ENCODE results near the gene PARD3B. TPM values are rescaled to one million over a fixed set of nuclear protein-coding genes. Genes with fewer than 3 reads are reported as not detected.

Gene PARD3B
- total and polyA plus RNA-seq, 2 experiments from 2014 or later, result 3.5 to 4.4 TPM

GRCh38 chr2:204533629-204534370 is 11.5 kb upstream of the PARD3B start:
- no peaks in the 10 kb centered on the region for H3K79me2 ChIP-seq (replicated peaks; ENCODE audit: insufficient read depth)
- H3K27me3 Mint-ChIP-seq (ENCODE audit: insufficient read depth, low read depth, poor library complexity), result no peaks in the 10 kb centered on the region
- ATAC-seq, result no peak
- peaks cover 5% of the 10 kb centered on the region; the same call in 1 of the 3 replicates for H3K4me1 Mint-ChIP-seq
- DNase-seq (ENCODE audit: low spot score), result no peak
- no peaks in the 10 kb centered on the region; the same call in 1 of the 2 replicates for H3K9me2 ChIP-seq (ENCODE audit: insufficient read depth)
- H2AFZ ChIP-seq, result no peak overlapping the region
- H3K27ac ChIP-seq (ENCODE audit: low read depth), result no peak overlapping the region
- H4K20me1 ChIP-seq (replicated peaks; ENCODE audit: insufficient read depth), result no peaks in the 10 kb centered on the region
- no peak overlapping the region for H3K4me3 Mint-ChIP-seq
- H3K27me3 ChIP-seq (ENCODE audit: insufficient read depth), result no peaks in the 10 kb centered on the region
- H3K4me1 ChIP-seq (ENCODE audit: insufficient read depth), result peaks cover 9% of the 10 kb centered on the region
- no peak for TF ChIP-seq CREB1 (CRISPR knock-in tag; IDR thresholded peaks at IDR 0.05; ENCODE audit: low read depth)
- TF ChIP-seq, protein P1, sequence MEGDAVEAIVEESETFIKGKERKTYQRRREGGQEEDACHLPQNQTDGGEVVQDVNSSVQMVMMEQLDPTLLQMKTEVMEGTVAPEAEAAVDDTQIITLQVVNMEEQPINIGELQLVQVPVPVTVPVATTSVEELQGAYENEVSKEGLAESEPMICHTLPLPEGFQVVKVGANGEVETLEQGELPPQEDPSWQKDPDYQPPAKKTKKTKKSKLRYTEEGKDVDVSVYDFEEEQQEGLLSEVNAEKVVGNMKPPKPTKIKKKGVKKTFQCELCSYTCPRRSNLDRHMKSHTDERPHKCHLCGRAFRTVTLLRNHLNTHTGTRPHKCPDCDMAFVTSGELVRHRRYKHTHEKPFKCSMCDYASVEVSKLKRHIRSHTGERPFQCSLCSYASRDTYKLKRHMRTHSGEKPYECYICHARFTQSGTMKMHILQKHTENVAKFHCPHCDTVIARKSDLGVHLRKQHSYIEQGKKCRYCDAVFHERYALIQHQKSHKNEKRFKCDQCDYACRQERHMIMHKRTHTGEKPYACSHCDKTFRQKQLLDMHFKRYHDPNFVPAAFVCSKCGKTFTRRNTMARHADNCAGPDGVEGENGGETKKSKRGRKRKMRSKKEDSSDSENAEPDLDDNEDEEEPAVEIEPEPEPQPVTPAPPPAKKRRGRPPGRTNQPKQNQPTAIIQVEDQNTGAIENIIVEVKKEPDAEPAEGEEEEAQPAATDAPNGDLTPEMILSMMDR (conservative IDR thresholded peaks at IDR 0.05; ENCODE audit: low read depth in 2 of 2), result no peak
- no peak for TF ChIP-seq EZH2 (IDR thresholded peaks at IDR 0.05; ENCODE audit: low read depth, unreplicated experiment)
- no peak for TF ChIP-seq REST (IDR thresholded peaks at IDR 0.05; ENCODE audit: unreplicated experiment)
- no peak for TF ChIP-seq ZNF114 (CRISPR knock-in tag; IDR thresholded peaks at IDR 0.05)
- no peak for TF ChIP-seq JUNB (IDR thresholded peaks at IDR 0.05; ENCODE audit: unreplicated experiment)
- TF ChIP-seq STAT1 (IDR thresholded peaks at IDR 0.05; ENCODE audit: unreplicated experiment), result no peak
- no peak for TF ChIP-seq POLR2AphosphoS5 (IDR thresholded peaks at IDR 0.05; ENCODE audit: low read depth)
- no peak for TF ChIP-seq NANOG (IDR thresholded peaks at IDR 0.05; ENCODE audit: borderline replicate concordance)
- TF ChIP-seq, protein P2, sequence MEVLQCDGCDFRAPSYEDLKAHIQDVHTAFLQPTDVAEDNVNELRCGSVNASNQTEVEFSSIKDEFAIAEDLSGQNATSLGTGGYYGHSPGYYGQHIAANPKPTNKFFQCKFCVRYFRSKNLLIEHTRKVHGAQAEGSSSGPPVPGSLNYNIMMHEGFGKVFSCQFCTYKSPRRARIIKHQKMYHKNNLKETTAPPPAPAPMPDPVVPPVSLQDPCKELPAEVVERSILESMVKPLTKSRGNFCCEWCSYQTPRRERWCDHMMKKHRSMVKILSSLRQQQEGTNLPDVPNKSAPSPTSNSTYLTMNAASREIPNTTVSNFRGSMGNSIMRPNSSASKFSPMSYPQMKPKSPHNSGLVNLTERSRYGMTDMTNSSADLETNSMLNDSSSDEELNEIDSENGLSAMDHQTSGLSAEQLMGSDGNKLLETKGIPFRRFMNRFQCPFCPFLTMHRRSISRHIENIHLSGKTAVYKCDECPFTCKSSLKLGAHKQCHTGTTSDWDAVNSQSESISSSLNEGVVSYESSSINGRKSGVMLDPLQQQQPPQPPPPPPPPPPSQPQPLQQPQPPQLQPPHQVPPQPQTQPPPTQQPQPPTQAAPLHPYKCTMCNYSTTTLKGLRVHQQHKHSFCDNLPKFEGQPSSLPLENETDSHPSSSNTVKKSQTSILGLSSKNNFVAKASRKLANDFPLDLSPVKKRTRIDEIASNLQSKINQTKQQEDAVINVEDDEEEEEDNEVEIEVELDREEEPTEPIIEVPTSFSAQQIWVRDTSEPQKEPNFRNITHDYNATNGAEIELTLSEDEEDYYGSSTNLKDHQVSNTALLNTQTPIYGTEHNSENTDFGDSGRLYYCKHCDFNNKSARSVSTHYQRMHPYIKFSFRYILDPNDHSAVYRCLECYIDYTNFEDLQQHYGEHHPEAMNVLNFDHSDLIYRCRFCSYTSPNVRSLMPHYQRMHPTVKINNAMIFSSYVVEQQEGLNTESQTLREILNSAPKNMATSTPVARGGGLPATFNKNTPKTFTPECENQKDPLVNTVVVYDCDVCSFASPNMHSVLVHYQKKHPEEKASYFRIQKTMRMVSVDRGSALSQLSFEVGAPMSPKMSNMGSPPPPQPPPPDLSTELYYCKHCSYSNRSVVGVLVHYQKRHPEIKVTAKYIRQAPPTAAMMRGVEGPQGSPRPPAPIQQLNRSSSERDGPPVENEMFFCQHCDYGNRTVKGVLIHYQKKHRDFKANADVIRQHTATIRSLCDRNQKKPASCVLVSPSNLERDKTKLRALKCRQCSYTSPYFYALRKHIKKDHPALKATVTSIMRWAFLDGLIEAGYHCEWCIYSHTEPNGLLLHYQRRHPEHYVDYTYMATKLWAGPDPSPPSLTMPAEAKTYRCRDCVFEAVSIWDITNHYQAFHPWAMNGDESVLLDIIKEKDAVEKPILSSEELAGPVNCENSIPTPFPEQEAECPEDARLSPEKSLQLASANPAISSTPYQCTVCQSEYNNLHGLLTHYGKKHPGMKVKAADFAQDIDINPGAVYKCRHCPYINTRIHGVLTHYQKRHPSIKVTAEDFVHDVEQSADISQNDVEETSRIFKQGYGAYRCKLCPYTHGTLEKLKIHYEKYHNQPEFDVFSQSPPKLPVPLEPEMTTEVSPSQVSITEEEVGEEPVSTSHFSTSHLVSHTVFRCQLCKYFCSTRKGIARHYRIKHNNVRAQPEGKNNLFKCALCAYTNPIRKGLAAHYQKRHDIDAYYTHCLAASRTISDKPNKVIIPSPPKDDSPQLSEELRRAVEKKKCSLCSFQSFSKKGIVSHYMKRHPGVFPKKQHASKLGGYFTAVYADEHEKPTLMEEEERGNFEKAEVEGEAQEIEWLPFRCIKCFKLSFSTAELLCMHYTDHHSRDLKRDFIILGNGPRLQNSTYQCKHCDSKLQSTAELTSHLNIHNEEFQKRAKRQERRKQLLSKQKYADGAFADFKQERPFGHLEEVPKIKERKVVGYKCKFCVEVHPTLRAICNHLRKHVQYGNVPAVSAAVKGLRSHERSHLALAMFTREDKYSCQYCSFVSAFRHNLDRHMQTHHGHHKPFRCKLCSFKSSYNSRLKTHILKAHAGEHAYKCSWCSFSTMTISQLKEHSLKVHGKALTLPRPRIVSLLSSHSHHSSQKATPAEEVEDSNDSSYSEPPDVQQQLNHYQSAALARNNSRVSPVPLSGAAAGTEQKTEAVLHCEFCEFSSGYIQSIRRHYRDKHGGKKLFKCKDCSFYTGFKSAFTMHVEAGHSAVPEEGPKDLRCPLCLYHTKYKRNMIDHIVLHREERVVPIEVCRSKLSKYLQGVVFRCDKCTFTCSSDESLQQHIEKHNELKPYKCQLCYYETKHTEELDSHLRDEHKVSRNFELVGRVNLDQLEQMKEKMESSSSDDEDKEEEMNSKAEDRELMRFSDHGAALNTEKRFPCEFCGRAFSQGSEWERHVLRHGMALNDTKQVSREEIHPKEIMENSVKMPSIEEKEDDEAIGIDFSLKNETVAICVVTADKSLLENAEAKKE (CRISPR knock-in tag; IDR thresholded peaks at IDR 0.05), result no peak
- TF ChIP-seq EZH2phosphoT487 (IDR thresholded peaks at IDR 0.05; ENCODE audit: unreplicated experiment), result no peak
- no peak for TF ChIP-seq ETS1 (IDR thresholded peaks at IDR 0.05)
- TF ChIP-seq ZNF331 (CRISPR knock-in tag; IDR thresholded peaks at IDR 0.05; ENCODE audit: low read depth), result no peak
- no peak overlapping the region for H3K4me2 ChIP-seq
- no peaks in the 10 kb centered on the region for H3K36me3 Mint-ChIP-seq (ENCODE audit: low read depth)
- no peaks in the 10 kb centered on the region for H3K9me3 Mint-ChIP-seq
- no peaks in the 10 kb centered on the region for H3F3A ChIP-seq (replicated peaks; ENCODE audit: low read depth)
- H3K36me3 ChIP-seq (ENCODE audit: insufficient read depth), result no peaks in the 10 kb centered on the region
- no peak overlapping the region for H3K4me3 ChIP-seq
- H3K27ac Mint-ChIP-seq, result no peak overlapping the region
